IMR-90 (cell line): ENCODE measurements around the gene HOXB9. TPM values are rescaled to one million over a fixed set of nuclear protein-coding genes. Genes with fewer than 3 reads are reported as not detected.

Experiments used
- ATAC-seq: fragments of 200-7000 bp; cut with Tn5 transposase; 2 replicates; pipeline ENCODE4 v1.9.1; 2020; ENCODE audit warnings: low read depth, mild to moderate bottlenecking, moderate library complexity
- BruUV-seq: library from RNA; stranded (reverse); fragments of 400-500 nt; replicated peaks from 2 replicates; lab custom pipeline; 2021; lab: Mats Ljungman, UMichigan
- CTCF ChIA-PET: fragments of 300-600 bp; formaldehyde crosslinking; extraction: SDS; loops from one replicate; lab custom pipeline; 2021; ENCODE audit warnings: antibody characterized with exemption; lab: Yijun Ruan, JAX
- POLR2A ChIA-PET: fragments of 300-600 bp; sonication (Branson Sonifier 250); formaldehyde crosslinking; loops from one replicate; lab custom pipeline; 2022; ENCODE audit warnings: antibody characterized with exemption; ENCODE audit not compliant: unreplicated experiment; lab: Charles Lee
- DNase-seq: peaks from one replicate; pipeline ENCODE4 v3.0.0; 2013
- H2AFZ ChIP-seq: replicated peaks from 2 replicates; pipeline ENCODE3; 2013; ENCODE audit warnings: low read length, mild to moderate bottlenecking; ENCODE audit not compliant: poor library complexity
- H2AK5ac ChIP-seq: 2 replicates; pipeline ENCODE4 v1.6.1; 2013; ENCODE audit warnings: low read depth, low read length, inconsistent platforms
- H2AK9ac ChIP-seq: replicated peaks from 2 replicates; pipeline ENCODE3; 2013; ENCODE audit warnings: mild to moderate bottlenecking, low read depth, low read length, moderate library complexity; ENCODE audit not compliant: poor library complexity
- H2BK120ac ChIP-seq: 2 replicates; pipeline ENCODE4 v1.6.1; 2013; ENCODE audit warnings: low read depth, low read length, inconsistent platforms
- H2BK15ac ChIP-seq: 3 replicates; pipeline ENCODE4 v1.6.1; 2013; ENCODE audit warnings: low read depth, low read length, inconsistent platforms
- H2BK20ac ChIP-seq: 2 replicates; pipeline ENCODE4 v1.6.1; 2013; ENCODE audit warnings: low read depth, mild to moderate bottlenecking, inconsistent platforms, low read length, moderate library complexity
- H2BK5ac ChIP-seq: 2 replicates; pipeline ENCODE4 v1.6.1; 2013; ENCODE audit warnings: mild to moderate bottlenecking, low read depth, low read length, inconsistent platforms; ENCODE audit not compliant: poor library complexity, severe bottlenecking
- H3K14ac ChIP-seq: replicated peaks from 2 replicates; pipeline ENCODE4 v1.6.1; 2013; ENCODE audit warnings: low read depth, low read length, inconsistent platforms
- H3K18ac ChIP-seq: 2 replicates; pipeline ENCODE4 v1.6.1; 2013; ENCODE audit warnings: low read depth, low read length, control low read depth
- H3K23ac ChIP-seq: 2 replicates; pipeline ENCODE4 v1.6.1; 2013; ENCODE audit warnings: low read depth, low read length, inconsistent platforms
- H3K27ac ChIP-seq: 2 replicates; pipeline ENCODE4 v1.5.1; 2013; ENCODE audit warnings: mild to moderate bottlenecking, control low read depth, low read length; ENCODE audit not compliant: insufficient read depth
- H3K27me3 ChIP-seq: 2 replicates; pipeline ENCODE4 v1.6.1; 2013; ENCODE audit warnings: low read length; ENCODE audit not compliant: control insufficient read depth, insufficient read depth
- H3K36me3 ChIP-seq: 2 replicates; pipeline ENCODE4 v1.6.1; 2013; ENCODE audit warnings: low read length, mixed read lengths; ENCODE audit not compliant: control insufficient read depth, insufficient read depth
- H3K4ac ChIP-seq: 2 replicates; pipeline ENCODE4 v1.6.1; 2013; ENCODE audit warnings: low read depth, low read length, inconsistent platforms
- H3K4me1 ChIP-seq: 2 replicates; pipeline ENCODE4 v1.6.1; 2013; ENCODE audit warnings: low read length, mixed read lengths; ENCODE audit not compliant: control insufficient read depth, insufficient read depth
- H3K4me2 ChIP-seq: 2 replicates; pipeline ENCODE4 v1.6.1; 2013; ENCODE audit warnings: low read depth, mild to moderate bottlenecking, control low read depth, low read length, moderate library complexity
- H3K4me3 ChIP-seq: 2 replicates; pipeline ENCODE4 v1.5.1; 2013; ENCODE audit warnings: low read depth, mild to moderate bottlenecking, control low read depth, low read length, moderate library complexity; ENCODE audit not compliant: insufficient read depth
- H3K56ac ChIP-seq: 2 replicates; pipeline ENCODE4 v1.6.1; 2013; ENCODE audit warnings: low read length, inconsistent platforms; ENCODE audit not compliant: insufficient read depth; ENCODE audit errors: extremely low read depth
- H3K79me1 ChIP-seq, 2 experiments: 2 replicates each; pipeline ENCODE4 v1.6.1; 2013; ENCODE audit warnings: low read length in 2 of 2, inconsistent platforms in 1 of 2, low read depth in 1 of 2
- H3K9ac ChIP-seq: 2 replicates; pipeline ENCODE4 v1.6.1; 2013; ENCODE audit warnings: low read depth, low read length, control low read depth
- H3K9me1 ChIP-seq: 2 replicates; pipeline ENCODE4 v1.6.1; 2013; ENCODE audit warnings: low read length, inconsistent platforms; ENCODE audit not compliant: insufficient read depth
- H3K9me3 ChIP-seq: 2 replicates; pipeline ENCODE4 v1.6.1; 2013; ENCODE audit warnings: low read length; ENCODE audit not compliant: control insufficient read depth, insufficient read depth
- H4K20me1 ChIP-seq: 2 replicates; pipeline ENCODE4 v1.6.1; 2013; ENCODE audit warnings: low read length, inconsistent platforms; ENCODE audit not compliant: insufficient read depth
- H4K5ac ChIP-seq: 2 replicates; pipeline ENCODE4 v1.6.1; 2013; ENCODE audit warnings: mild to moderate bottlenecking, low read depth, low read length, control low read depth
- H4K8ac ChIP-seq, 2 experiments: 2 replicates each; pipeline ENCODE4 v1.6.1; 2013; ENCODE audit warnings: low read depth in 2 of 2, low read length in 2 of 2, control low read depth in 1 of 2, inconsistent platforms in 1 of 2
- H4K91ac ChIP-seq: 2 replicates; pipeline ENCODE4 v1.6.1; 2013; ENCODE audit warnings: low read depth, low read length, inconsistent platforms; ENCODE audit not compliant: insufficient read depth
- BHLHE40 ChIP-seq: fragments of 150-350 bp; IDR thresholded peaks from 2 replicates; pipeline ENCODE4 v1.6.1; 2016; ENCODE audit warnings: mild to moderate bottlenecking, low read depth, low read length
- CEBPB ChIP-seq: IDR thresholded peaks from 2 replicates; pipeline ENCODE4 v1.6.1; 2012; ENCODE audit warnings: low read depth, low read length, improper control_type of control experiment
- CHD1 ChIP-seq: IDR thresholded peaks from 2 replicates; pipeline ENCODE4 v1.6.1; 2012; ENCODE audit warnings: low read depth, low read length, improper control_type of control experiment
- CTCF ChIP-seq: conservative IDR thresholded peaks from 2 replicates; pipeline ENCODE4 v1.5.1; 2012; ENCODE audit warnings: mild to moderate bottlenecking, low read depth, low read length, improper control_type of control experiment
- MAFK ChIP-seq: IDR thresholded peaks from 2 replicates; pipeline ENCODE4 v1.6.1; 2012; ENCODE audit warnings: low read depth, low read length, improper control_type of control experiment
- MAZ ChIP-seq: IDR thresholded peaks from 2 replicates; pipeline ENCODE4 v1.6.1; 2012; ENCODE audit warnings: low read depth, mild to moderate bottlenecking, low read length, improper control_type of control experiment, moderate library complexity, borderline replicate concordance
- MXI1 ChIP-seq: IDR thresholded peaks from 2 replicates; pipeline ENCODE4 v1.6.1; 2012; ENCODE audit warnings: low read depth, mild to moderate bottlenecking, low read length, moderate library complexity, borderline replicate concordance
- RCOR1 ChIP-seq: IDR thresholded peaks from 2 replicates; pipeline ENCODE4 v1.6.1; 2012; ENCODE audit warnings: mild to moderate bottlenecking, low read length, improper control_type of control experiment; ENCODE audit not compliant: insufficient replicate concordance
- RFX5 ChIP-seq: IDR thresholded peaks from 2 replicates; pipeline ENCODE4 v1.8.0; 2012; ENCODE audit warnings: low read depth, mild to moderate bottlenecking, low read length, moderate library complexity
- SMC3 ChIP-seq: fragments of 150-350 bp; IDR thresholded peaks from 2 replicates; pipeline ENCODE4 v1.6.1; 2016; ENCODE audit warnings: low read depth, mild to moderate bottlenecking, antibody characterized with exemption, low read length, moderate library complexity
- USF2 ChIP-seq: fragments of 150-350 bp; IDR thresholded peaks from 2 replicates; pipeline ENCODE4 v1.6.1; 2017; ENCODE audit warnings: mild to moderate bottlenecking, antibody characterized with exemption, low read length, low read depth
- WGBS, 2 experiments: methylation state at CpG; one replicate each; pipeline versions ENCODE4 v1.1.5 to v1.1.7; 2013; ENCODE audit warnings: missing lambda C conversion rate in 2 of 2; ENCODE audit not compliant: insufficient read length in 1 of 2; ENCODE audit errors: extremely low coverage in 2 of 2; 5-methylcytosine and 5-hydroxymethylcytosine counted together
- dilution Hi-C: fragments of 300-500 bp; cut with HindIII; formaldehyde crosslinking; loops from one replicate; pipeline ENCODE4 v1.14.3; 2018; ENCODE audit warnings: low sequenced_read_pairs; ENCODE audit not compliant: unreplicated experiment
- in situ Hi-C: fragments of 300-500 bp; cut with MboI; formaldehyde crosslinking; loops from 3 replicates; pipeline ENCODE4 v1.14.3; 2019; ENCODE audit warnings: low sequenced_read_pairs, inconsistent platforms, mixed read lengths
- intact Hi-C: fragments of 100-400 bp; cut with micrococcal nuclease; formaldehyde crosslinking; loops from 2 replicates; pipeline ENCODE4 v1.10.0; 2022
- polyA plus RNA-seq, 3 experiments: library from polyadenylated mRNA; depleted of rRNA; stranded (reverse); fragments of >200 nt; gene quantifications; 2 replicates each; pipeline ENCODE4 v1.2.3, GENCODE V29; 2012; ENCODE audit warnings: low replicate concordance in 1 of 3
- total RNA-seq: library from RNA; depleted of rRNA; stranded (reverse); fragments of >200 nt; gene quantifications from 2 replicates; pipeline ENCODE4 v1.2.3, GENCODE V29; 2012

HOXB9 gene
- total and polyA plus RNA-seq, 2 of the 4 experiments (the other 2 are of a cell fraction), result 0.05 TPM; not detected in 1

DNA sequence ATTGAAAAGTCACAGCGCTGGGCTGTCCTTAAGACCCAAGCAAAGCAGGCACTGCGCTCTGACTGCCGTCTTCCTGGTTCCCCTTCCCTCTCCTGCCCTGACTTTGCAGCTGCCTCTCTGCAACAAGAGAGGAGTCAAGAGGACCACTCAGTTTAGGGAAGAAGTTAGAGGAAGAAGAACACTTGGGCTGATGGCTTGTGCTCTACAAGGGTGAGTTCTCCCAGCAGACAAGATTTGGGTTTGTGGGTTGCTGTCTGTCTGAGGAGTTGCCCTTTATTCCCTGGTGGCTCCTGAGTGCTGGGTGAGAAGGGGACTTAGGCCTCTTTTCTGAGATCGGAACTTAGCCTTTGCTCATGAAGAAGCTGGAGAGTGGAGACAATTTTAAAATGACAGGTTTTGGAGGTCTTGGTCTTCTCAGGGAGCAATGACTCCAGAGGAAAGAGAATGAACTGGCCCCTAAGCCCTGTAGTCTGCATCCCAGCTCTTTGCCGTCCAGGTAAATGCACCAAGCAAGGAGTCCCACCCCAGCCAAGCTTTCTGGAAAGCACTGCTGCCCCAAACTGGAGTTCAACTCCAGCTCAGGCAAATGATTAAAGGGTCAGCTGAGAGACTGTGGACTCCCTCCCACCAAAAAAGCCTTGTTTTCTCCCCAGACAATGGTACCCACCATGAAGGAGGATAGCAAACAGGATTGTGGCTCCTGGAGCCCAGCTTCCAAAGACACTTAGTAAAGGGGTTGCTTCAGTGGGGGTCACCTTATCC lies 2.7 kb upstream of the HOXB9 start:
- CTCF ChIA-PET, result no interaction called here
- WGBS, 2 experiments, result 20% methylated on average over 1 of the region's 5 CpGs; no CpG with 5 or more reads in 1 of the 2 experiments
- TF ChIP-seq MXI1 (no peak), MAFK (no peak), RCOR1 (no peak), BHLHE40 (no peak), SMC3 (no peak), MAZ (no peak), CHD1 (no peak), CTCF (no peak), RFX5 (no peak), CEBPB (no peak), USF2 (no peak)

More for the DNA sequence above, 2.7 kb upstream of the HOXB9 start:
- Histone ChIP-seq H3K79me1 (no peaks in the 10 kb centered on the region), H2BK15ac (no peak overlapping the region), H4K91ac (no peak overlapping the region), H4K8ac (no peak overlapping the region), H2AK9ac (no peak overlapping the region), H4K20me1 (peaks cover 12% of the 10 kb centered on the region; the same call in 1 of the 2 replicates), H3K9me1 (no peaks in the 10 kb centered on the region), H2BK120ac (no peak overlapping the region), H3K4me3 (no peak overlapping the region), H2AFZ (no peak overlapping the region), H3K56ac (no peak overlapping the region), H2BK5ac (no peak overlapping the region), H3K14ac (no peak overlapping the region), H3K9me3 (peaks cover 34% of the 10 kb centered on the region), H4K5ac (no peak overlapping the region), H3K27me3 (peaks cover 98% of the 10 kb centered on the region), H3K23ac (no peak overlapping the region), H3K36me3 (no peaks in the 10 kb centered on the region), H2BK20ac (no peak overlapping the region), H3K4ac (no peak overlapping the region), H3K4me2 (no peak overlapping the region), H2AK5ac (no peak overlapping the region), H3K27ac (no peak overlapping the region), H3K18ac (no peak overlapping the region), H3K4me1 (no peaks in the 10 kb centered on the region; the same call in 1 of the 2 replicates), H3K9ac (no peak overlapping the region)
- BruUV-seq, result no TSS peak
- in situ Hi-C loops, result loop anchor here (10.0 kb wide), 1 partner anchor 464 kb away; no protein-coding TSS in a partner anchor
- ATAC-seq (no peak), DNase-seq (no peak)
- intact Hi-C loops, result no loop called here
- dilution Hi-C loops, result no loop called here
- POLR2A ChIA-PET, result no interaction called here
